A549 treated with AZD9567 at 1 μM for 4 hours (cell line): ENCODE results near the gene NOMO2. TPM values are rescaled to one million over a fixed set of nuclear protein-coding genes. Genes with fewer than 3 reads are reported as not detected.

Experiments used
- total RNA-seq: library from RNA; stranded (reverse); fragments of 200-300 nt; extraction: Qiagen RNA extraction; gene quantifications from 5 replicates; pipeline ENCODE4 v1.2.3, GENCODE V29; 2022; ENCODE audit not compliant: insufficient read depth

NOMO2 gene
- 101 to 112 TPM (median 104 TPM) in 5 replicates for total RNA-seq

DNA sequence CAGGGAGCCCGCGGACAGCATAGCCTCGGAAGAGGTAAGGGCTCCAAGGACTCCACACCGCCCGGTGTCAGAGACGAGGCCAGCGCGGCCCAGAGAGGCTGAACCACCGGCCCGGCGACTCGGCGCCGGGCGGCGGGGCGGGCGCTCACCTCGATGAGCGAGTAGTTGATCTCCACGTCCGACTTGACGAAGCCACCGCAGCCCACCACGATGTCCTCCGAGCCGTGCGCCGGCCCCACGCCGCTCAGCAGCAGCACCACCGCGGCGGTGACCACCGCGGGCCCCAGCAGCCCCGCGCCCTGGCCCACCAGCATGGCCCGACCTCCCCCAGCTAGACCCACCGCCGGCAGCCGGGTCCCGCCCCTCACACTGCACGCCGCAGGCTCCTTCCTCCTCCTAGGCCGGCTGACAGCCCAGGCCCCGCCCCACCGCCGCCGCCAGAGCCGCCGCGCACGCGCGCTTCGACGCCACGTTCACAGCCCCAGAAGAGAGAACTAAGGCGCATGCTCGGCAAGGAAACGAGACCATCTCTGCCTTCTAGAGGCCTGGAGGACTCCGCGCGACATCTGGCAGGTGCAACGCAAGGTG lies at the start of gene NOMO2:
Gene NOMO2 (minus strand): TSS at position 371 of the 588 bp plus-strand sequence. CDS start 57 bp downstream, at position 314.

Other genes starting within 250 kb of the NOMO2 start
- 0.42 to 4.2 TPM (median 1.0 TPM) in 5 replicates for gene NPIPA8, start 225.4 kb downstream of the NOMO2 start, total RNA-seq
- 2,191 to 2,416 TPM (median 2,404 TPM) in 5 replicates for gene RPS15A, start 228.2 kb upstream of the NOMO2 start, total RNA-seq
- 284 to 546 TPM (median 323 TPM) in 5 replicates for gene ARL6IP1, start 239.5 kb upstream of the NOMO2 start, total RNA-seq